Neural cell (in vitro differentiated cells): ENCODE results near the gene ZNF789. TPM values are rescaled to one million over a fixed set of nuclear protein-coding genes. Genes with fewer than 3 reads are reported as not detected.

Experiments
- H2AFZ ChIP-seq: fragments of 200-600, 300-800 bp; sonication (generic), shearing (Covaris generic); 2 replicates; pipeline ENCODE4 v1.6.0; 2014; ENCODE audit warnings: low read depth, mild to moderate bottlenecking, antibody characterized with exemption, low read length, moderate library complexity
- H3F3A ChIP-seq: fragments of 200-600 bp; shearing (Covaris generic); 2 replicates; pipeline ENCODE4 v1.6.1; 2016; ENCODE audit warnings: mild to moderate bottlenecking, moderate library complexity, mixed read lengths, antibody characterized with exemption, low read length; ENCODE audit not compliant: insufficient read depth, poor library complexity, severe bottlenecking
- H3K27ac ChIP-seq: fragments of 200-600, 300-800 bp; sonication (generic), shearing (Covaris generic); 2 replicates; pipeline ENCODE4 v1.5.1; 2014; ENCODE audit warnings: mild to moderate bottlenecking, low read length, moderate library complexity
- H3K27me3 ChIP-seq: fragments of 300-800, 200-600 bp; sonication (generic), shearing (Covaris generic); 2 replicates; pipeline ENCODE4 v1.6.0; 2014; ENCODE audit warnings: mild to moderate bottlenecking, low read depth, low read length, moderate library complexity; ENCODE audit not compliant: insufficient read depth
- H3K36me3 ChIP-seq: fragments of 300-800, 200-600 bp; sonication (generic), shearing (Covaris generic); 2 replicates; pipeline ENCODE4 v1.5.1; 2014; ENCODE audit warnings: mild to moderate bottlenecking, antibody characterized with exemption, low read length, moderate library complexity; ENCODE audit not compliant: insufficient read depth
- H3K4me2 ChIP-seq: fragments of 300-800, 200-600 bp; sonication (generic), shearing (Covaris generic); 2 replicates; pipeline ENCODE4 v1.6.0; 2014; ENCODE audit warnings: mild to moderate bottlenecking, low read length
- H3K4me3 ChIP-seq: fragments of 300-800, 200-600 bp; sonication (generic), shearing (Covaris generic); 2 replicates; pipeline ENCODE4 v1.5.1; 2014; ENCODE audit warnings: mild to moderate bottlenecking, low read length, moderate library complexity
- H3K79me2 ChIP-seq: fragments of 200-600 bp; shearing (Covaris generic); replicated peaks from 2 replicates; pipeline ENCODE4 v1.6.0; 2014; ENCODE audit warnings: mild to moderate bottlenecking, low read length, moderate library complexity; ENCODE audit not compliant: insufficient read depth
- H3K9ac ChIP-seq: fragments of 300-800, 200-600 bp; sonication (generic), shearing (Covaris generic); 2 replicates; pipeline ENCODE4 v1.6.1; 2016; ENCODE audit warnings: mild to moderate bottlenecking, low read length, mixed read lengths
- H3K9me2 ChIP-seq: fragments of 200-600 bp; shearing (Covaris generic); 2 replicates; pipeline ENCODE4 v1.6.1; 2016; ENCODE audit warnings: mild to moderate bottlenecking, low read length, mixed read lengths; ENCODE audit not compliant: insufficient read depth
- H3K9me3 ChIP-seq: fragments of 200-600, 300-800 bp; sonication (generic), shearing (Covaris generic); 2 replicates; pipeline ENCODE4 v1.6.1; 2016; ENCODE audit warnings: mild to moderate bottlenecking, mixed run types, low read length, moderate library complexity, mixed read lengths
- H4K20me1 ChIP-seq: fragments of 200-600 bp; shearing (Covaris generic); 2 replicates; pipeline ENCODE4 v1.6.1; 2016; ENCODE audit warnings: mild to moderate bottlenecking, mixed run types; ENCODE audit not compliant: insufficient read depth
- CTCF ChIP-seq: fragments of 450-650 bp; IDR thresholded peaks from 2 replicates; pipeline ENCODE4 v1.5.1; 2014; ENCODE audit warnings: antibody characterized with exemption, mild to moderate bottlenecking, moderate library complexity; ENCODE audit not compliant: poor library complexity, severe bottlenecking
- EP300 ChIP-seq: fragments of 450-650 bp; conservative IDR thresholded peaks from 2 replicates; pipeline ENCODE4 v1.6.1; 2014; ENCODE audit warnings: antibody characterized with exemption, mild to moderate bottlenecking, moderate library complexity; ENCODE audit not compliant: poor library complexity, severe bottlenecking
- EZH2 ChIP-seq: fragments of 200-600, 300-800 bp; shearing (Covaris generic), sonication (generic); IDR thresholded peaks from 2 replicates; pipeline ENCODE4 v1.6.1; 2014; ENCODE audit warnings: antibody characterized with exemption, low read length, borderline replicate concordance, mild to moderate bottlenecking; ENCODE audit not compliant: insufficient read depth, poor library complexity, severe bottlenecking
- MXI1 ChIP-seq: fragments of 450-650 bp; conservative IDR thresholded peaks from 2 replicates; pipeline ENCODE4 v1.6.1; 2014; ENCODE audit warnings: antibody characterized with exemption, mild to moderate bottlenecking; ENCODE audit not compliant: poor library complexity, severe bottlenecking
- POLR2AphosphoS5 ChIP-seq: IDR thresholded peaks from 2 replicates; pipeline ENCODE4 v1.6.1; 2012
- RAD21 ChIP-seq: fragments of 450-650 bp; conservative IDR thresholded peaks from 2 replicates; pipeline ENCODE4 v1.6.1; 2014; ENCODE audit warnings: antibody characterized with exemption, mild to moderate bottlenecking, moderate library complexity
- REST ChIP-seq: IDR thresholded peaks from 2 replicates; pipeline ENCODE4 v1.6.1; 2012; ENCODE audit warnings: borderline replicate concordance
- SMC3 ChIP-seq: fragments of 450-650 bp; conservative IDR thresholded peaks from 2 replicates; pipeline ENCODE4 v1.6.1; 2014; ENCODE audit warnings: antibody characterized with exemption, mild to moderate bottlenecking, moderate library complexity; ENCODE audit not compliant: poor library complexity
- TAF1 ChIP-seq: IDR thresholded peaks from 2 replicates; pipeline ENCODE4 v1.6.1; 2012; ENCODE audit warnings: low read depth
- polyA plus RNA-seq: library from polyadenylated mRNA; depleted of rRNA; stranded (reverse); fragments of >200 nt; gene quantifications from 2 replicates; pipeline ENCODE4 v1.2.3, GENCODE V29; 2014

ZNF789 gene
- polyA plus RNA-seq, 1 donor from 2014 or later: 49.9 TPM

GRCh38 chr7:99433158-99433557, 39.5 kb upstream of the ZNF789 start:
- no peaks in the 10 kb centered on the region for H3K36me3 ChIP-seq
- H3K9me3 ChIP-seq: no peaks in the 10 kb centered on the region

GRCh38 chr7:99437946-99438572, 34.6 kb upstream of the ZNF789 start:
- Histone ChIP-seq H3K9me3 (no peaks in the 10 kb centered on the region), H3K9ac (peak overlapping the region; percentile 80), H3K36me3 (no peaks in the 10 kb centered on the region), H3K79me2 (peaks cover 31% of the 10 kb centered on the region), H3K27me3 (no peaks in the 10 kb centered on the region), H3K4me3 (peak overlapping the region; percentile 86), H3K9me2 (no peaks in the 10 kb centered on the region), H2AFZ (peak overlapping the region; percentile 80), H3K4me2 (peak overlapping the region; percentile 45), H3F3A (no peaks in the 10 kb centered on the region), H3K27ac (peak overlapping the region; percentile 51), H4K20me1 (no peaks in the 10 kb centered on the region)
- TF ChIP-seq REST (no peak), POLR2AphosphoS5 (no peak), TAF1 (no peak), CTCF (no peak), SMC3 (no peak), EP300 (no peak)

More at GRCh38 chr7:99433158-99433557, 39.5 kb upstream of the ZNF789 start:
- H2AFZ ChIP-seq: no peak overlapping the region
- no peaks in the 10 kb centered on the region for H4K20me1 ChIP-seq
- no peaks in the 10 kb centered on the region for H3K9me2 ChIP-seq
- TF ChIP-seq REST (no peak), EP300 (no peak), TAF1 (no peak), POLR2AphosphoS5 (no peak), MXI1 (no peak), CTCF (no peak), SMC3 (no peak), EZH2 (no peak), RAD21 (no peak)
- no peak overlapping the region for H3K4me3 ChIP-seq
- no peak overlapping the region for H3K9ac ChIP-seq
- no peak overlapping the region for H3K4me2 ChIP-seq
- no peaks in the 10 kb centered on the region for H3K27me3 ChIP-seq
- no peak overlapping the region for H3K27ac ChIP-seq
- peaks cover 10% of the 10 kb centered on the region for H3K79me2 ChIP-seq
- no peaks in the 10 kb centered on the region for H3F3A ChIP-seq
